HepG2 (cell line): ENCODE data around the gene C19orf73. TPM values are rescaled to one million over a fixed set of nuclear protein-coding genes. Genes with fewer than 3 reads are reported as not detected.

Source experiments
- ATAC-seq: fragments of 200-7000 bp; cut with Tn5 transposase; 3 replicates; pipeline ENCODE4 v1.9.1; 2020; ENCODE audit warnings: mild to moderate bottlenecking, moderate library complexity
- BruUV-seq: library from RNA; stranded (reverse); fragments of 400-500 nt; replicated peaks from 2 replicates; lab custom pipeline; 2021; lab: Mats Ljungman, UMichigan
- CTCF ChIA-PET: fragments of 300-600 bp; formaldehyde crosslinking; extraction: SDS; loops from one replicate; lab custom pipeline; 2021; ENCODE audit warnings: low total read pairs, inconsistent platforms, low intra/inter-chr PET ratio; lab: Yijun Ruan, JAX
- POLR2A ChIA-PET: fragments of 350-600 bp; sonication (Branson Sonifier 250); formaldehyde crosslinking; loops from one replicate; lab custom pipeline; 2020; ENCODE audit warnings: antibody characterized with exemption, inconsistent platforms; lab: Yijun Ruan, JAX
- DNase-seq: peaks from one replicate; pipeline ENCODE4 v3.0.0-alpha.2; 2015; ENCODE audit warnings: low spot score
- FAIRE-seq: peaks from 3 replicates; lab custom pipeline; 2011; peaks lifted over from hg19 to GRCh38; lab: Jason Lieb, UNC
- H2AFZ ChIP-seq: one replicate; pipeline ENCODE4 v1.6.1; 2011; ENCODE audit warnings: low read length, inconsistent platforms
- H3K27ac ChIP-seq: fragments of 300-600 bp; 3 replicates; pipeline ENCODE4 v1.8.0; 2011; ENCODE audit warnings: mixed run types, mild to moderate bottlenecking, mixed read lengths, low read length, inconsistent platforms; ENCODE audit not compliant: insufficient read depth; ENCODE audit errors: extremely low read length
- H3K27me3 ChIP-seq, 2 experiments: fragments of 200-600 bp in 1 of 2; 2 replicates in 1 of 2; 3 replicates in 1 of 2; pipeline versions ENCODE4 v1.6.0 to v1.8.0; 2011; ENCODE audit warnings: low read length in 2 of 2, mild to moderate bottlenecking in 2 of 2, moderate library complexity in 2 of 2, inconsistent platforms in 1 of 2; ENCODE audit not compliant: insufficient read depth in 2 of 2, control insufficient read depth in 1 of 2
- H3K36me3 ChIP-seq, 2 experiments: fragments of 200-600 bp in 1 of 2; replicated peaks in 1 of 2; 2 replicates in 1 of 2; 3 replicates in 1 of 2; pipeline versions ENCODE4 v1.5.1 to v1.8.0; 2011; ENCODE audit warnings: low read length in 2 of 2, inconsistent platforms in 1 of 2; ENCODE audit not compliant: insufficient read depth in 2 of 2, control insufficient read depth in 1 of 2
- H3K4me1 ChIP-seq: 2 replicates; pipeline ENCODE4 v1.5.1; 2012; ENCODE audit warnings: low read length, inconsistent platforms; ENCODE audit not compliant: insufficient read depth
- H3K4me2 ChIP-seq: 2 replicates; pipeline ENCODE4 v1.6.0; 2011; ENCODE audit warnings: low read depth, low read length, inconsistent platforms
- H3K4me3 ChIP-seq, 3 experiments: fragments of 200-600 bp in 1 of 3; sonication (generic), shearing (Covaris generic) in 1 of 3; replicated peaks in 1 of 3; 2 replicates each; pipeline ENCODE4 v1.5.1; 2011 to 2016; ENCODE audit warnings: low read length in 3 of 3, inconsistent platforms in 2 of 3, low read depth in 2 of 3, mild to moderate bottlenecking in 2 of 3, control low read depth in 1 of 3, mixed read lengths in 1 of 3; ENCODE audit not compliant: insufficient read depth in 1 of 3
- H3K79me2 ChIP-seq: one replicate; pipeline ENCODE4 v1.6.1; 2011; ENCODE audit warnings: low read length, inconsistent platforms; ENCODE audit not compliant: insufficient read depth
- H3K9ac ChIP-seq: 2 replicates; pipeline ENCODE4 v1.6.0; 2011; ENCODE audit warnings: mild to moderate bottlenecking, low read depth, low read length, inconsistent platforms; ENCODE audit not compliant: insufficient read depth
- H3K9me3 ChIP-seq: 2 replicates; pipeline ENCODE4 v1.5.1; 2012; ENCODE audit warnings: mild to moderate bottlenecking, low read length
- H4K20me1 ChIP-seq: 2 replicates; pipeline ENCODE4 v1.6.0; 2011; ENCODE audit warnings: inconsistent platforms, mild to moderate bottlenecking, low read length, moderate library complexity; ENCODE audit not compliant: insufficient read depth
- ZNF282 ChIP-seq: fragments of 450-650 bp; IDR thresholded peaks from 2 replicates; pipeline ENCODE4 v1.6.1; 2018; ENCODE audit not compliant: partially characterized antibody
- ZNF296 ChIP-seq: sonication (generic); formaldehyde crosslinking; conservative IDR thresholded peaks from 2 replicates; pipeline ENCODE4 v1.5.0; 2020; ENCODE audit warnings: mild to moderate bottlenecking, missing genetic modification reagents
- WGBS: methylation state at CpG from one replicate; pipeline ENCODE4 v1.1.6; 2017; ENCODE audit warnings: low lambda C conversion rate; 5-methylcytosine and 5-hydroxymethylcytosine counted together
- in situ Hi-C: cut with HindIII; loops from 2 replicates; pipeline ENCODE4 v1.10.0; 2017; ENCODE audit warnings: low pct_unique_long_range_greater_than_20kb; ENCODE audit not compliant: extremely low pct_ligation_motif_present
- intact Hi-C: fragments of 100-400 bp; cut with micrococcal nuclease; formaldehyde crosslinking; loops from one replicate; pipeline ENCODE4 v1.10.0; 2022; ENCODE audit not compliant: unreplicated experiment
- polyA plus RNA-seq, 8 experiments: library from polyadenylated mRNA; depleted of rRNA in 3 of 8; stranded (reverse) in 7 of 8; unstranded in 1 of 8; fragments of >200 nt; fragmentation: Illumina TruSeq in 4 of 8; extraction: Trizol in 4 of 8; gene quantifications; 2 replicates each; pipeline versions ENCODE4 v1.2.1 to v1.2.3, GENCODE V29; 2011 to 2016; ENCODE audit warnings: low read depth in 4 of 8, missing spikeins in 1 of 8, mixed read lengths in 1 of 8; ENCODE audit not compliant: insufficient read depth in 1 of 8
- total RNA-seq, 5 experiments: library from RNA; depleted of rRNA; stranded (reverse); fragments of >200 nt; fragmentation: Illumina TruSeq; extraction: Trizol; gene quantifications; 2 replicates each; pipeline ENCODE4 v1.2.3, GENCODE V29; 2016; ENCODE audit warnings: low read depth in 1 of 5
- TF ChIP-seq, protein P1 (sequence below): sonication (generic); formaldehyde crosslinking; IDR thresholded peaks from 2 replicates; pipeline ENCODE4 v1.5.1; 2020; ENCODE audit warnings: missing genetic modification reagents, mild to moderate bottlenecking, borderline replicate concordance
- TF ChIP-seq, protein P2 (sequence below): sonication (generic); formaldehyde crosslinking; IDR thresholded peaks from 2 replicates; pipeline ENCODE4 v1.8.1; 2022; ENCODE audit warnings: low read depth, mild to moderate bottlenecking, missing genetic modification reagents
- TF ChIP-seq, protein P3 (sequence below): sonication (generic); formaldehyde crosslinking; IDR thresholded peaks from 2 replicates; pipeline ENCODE4 v1.4.0; 2020; ENCODE audit warnings: mild to moderate bottlenecking, missing genetic modification reagents, borderline replicate concordance

The C19orf73 gene
- total and polyA plus RNA-seq, 2 of the 13 experiments (the other 11 are each of a cell fraction or from before 2014, with no cell fraction given), result 1.4 to 1.5 TPM

DNA sequence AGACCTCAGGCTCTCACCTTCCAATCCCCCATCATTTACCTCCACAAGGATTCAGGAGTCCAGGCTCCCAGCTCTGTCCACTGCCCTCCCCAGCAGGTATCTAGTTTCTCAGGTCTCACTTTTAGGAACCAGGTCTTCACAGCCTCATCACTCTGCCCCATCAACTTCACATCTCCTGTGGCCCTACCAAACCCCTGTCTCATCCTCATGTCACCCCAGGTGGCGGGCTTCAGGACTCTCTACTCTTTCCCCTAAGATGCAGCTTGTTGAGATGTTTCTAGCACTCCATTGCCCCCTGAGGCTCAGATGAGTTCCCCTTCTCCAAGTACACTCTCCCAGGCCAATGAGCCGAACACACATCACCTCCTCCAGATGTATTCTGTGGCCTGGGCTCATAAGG is 1.9 kb upstream of the C19orf73 start:
- no peak overlapping the region for H2AFZ ChIP-seq
- in situ Hi-C loops, result no loop called here
- peaks cover 61% of the 10 kb centered on the region for H3K4me1 ChIP-seq
- no peaks in the 10 kb centered on the region for H3K9me3 ChIP-seq
- WGBS, result 93% methylated on average over 2 of the region's 2 CpGs
- no peak overlapping the region for H3K9ac ChIP-seq
- no peak overlapping the region for H3K27ac ChIP-seq
- DNase-seq, result no peak
- TF ChIP-seq, protein P1, sequence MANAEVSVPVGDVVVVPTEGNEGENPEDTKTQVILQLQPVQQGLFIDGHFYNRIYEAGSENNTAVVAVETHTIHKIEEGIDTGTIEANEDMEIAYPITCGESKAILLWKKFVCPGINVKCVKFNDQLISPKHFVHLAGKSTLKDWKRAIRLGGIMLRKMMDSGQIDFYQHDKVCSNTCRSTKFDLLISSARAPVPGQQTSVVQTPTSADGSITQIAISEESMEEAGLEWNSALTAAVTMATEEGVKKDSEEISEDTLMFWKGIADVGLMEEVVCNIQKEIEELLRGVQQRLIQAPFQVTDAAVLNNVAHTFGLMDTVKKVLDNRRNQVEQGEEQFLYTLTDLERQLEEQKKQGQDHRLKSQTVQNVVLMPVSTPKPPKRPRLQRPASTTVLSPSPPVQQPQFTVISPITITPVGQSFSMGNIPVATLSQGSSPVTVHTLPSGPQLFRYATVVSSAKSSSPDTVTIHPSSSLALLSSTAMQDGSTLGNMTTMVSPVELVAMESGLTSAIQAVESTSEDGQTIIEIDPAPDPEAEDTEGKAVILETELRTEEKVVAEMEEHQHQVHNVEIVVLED (CRISPR knock-in tag), result no peak
- TF ChIP-seq ZNF296 (no peak), ZNF282 (no peak)
- TF ChIP-seq, protein P2, sequence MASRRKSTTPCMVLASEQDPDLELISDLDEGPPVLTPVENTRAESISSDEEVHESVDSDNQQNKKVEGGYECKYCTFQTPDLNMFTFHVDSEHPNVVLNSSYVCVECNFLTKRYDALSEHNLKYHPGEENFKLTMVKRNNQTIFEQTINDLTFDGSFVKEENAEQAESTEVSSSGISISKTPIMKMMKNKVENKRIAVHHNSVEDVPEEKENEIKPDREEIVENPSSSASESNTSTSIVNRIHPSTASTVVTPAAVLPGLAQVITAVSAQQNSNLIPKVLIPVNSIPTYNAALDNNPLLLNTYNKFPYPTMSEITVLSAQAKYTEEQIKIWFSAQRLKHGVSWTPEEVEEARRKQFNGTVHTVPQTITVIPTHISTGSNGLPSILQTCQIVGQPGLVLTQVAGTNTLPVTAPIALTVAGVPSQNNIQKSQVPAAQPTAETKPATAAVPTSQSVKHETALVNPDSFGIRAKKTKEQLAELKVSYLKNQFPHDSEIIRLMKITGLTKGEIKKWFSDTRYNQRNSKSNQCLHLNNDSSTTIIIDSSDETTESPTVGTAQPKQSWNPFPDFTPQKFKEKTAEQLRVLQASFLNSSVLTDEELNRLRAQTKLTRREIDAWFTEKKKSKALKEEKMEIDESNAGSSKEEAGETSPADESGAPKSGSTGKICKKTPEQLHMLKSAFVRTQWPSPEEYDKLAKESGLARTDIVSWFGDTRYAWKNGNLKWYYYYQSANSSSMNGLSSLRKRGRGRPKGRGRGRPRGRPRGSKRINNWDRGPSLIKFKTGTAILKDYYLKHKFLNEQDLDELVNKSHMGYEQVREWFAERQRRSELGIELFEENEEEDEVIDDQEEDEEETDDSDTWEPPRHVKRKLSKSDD, result no peak
- TF ChIP-seq, protein P3, sequence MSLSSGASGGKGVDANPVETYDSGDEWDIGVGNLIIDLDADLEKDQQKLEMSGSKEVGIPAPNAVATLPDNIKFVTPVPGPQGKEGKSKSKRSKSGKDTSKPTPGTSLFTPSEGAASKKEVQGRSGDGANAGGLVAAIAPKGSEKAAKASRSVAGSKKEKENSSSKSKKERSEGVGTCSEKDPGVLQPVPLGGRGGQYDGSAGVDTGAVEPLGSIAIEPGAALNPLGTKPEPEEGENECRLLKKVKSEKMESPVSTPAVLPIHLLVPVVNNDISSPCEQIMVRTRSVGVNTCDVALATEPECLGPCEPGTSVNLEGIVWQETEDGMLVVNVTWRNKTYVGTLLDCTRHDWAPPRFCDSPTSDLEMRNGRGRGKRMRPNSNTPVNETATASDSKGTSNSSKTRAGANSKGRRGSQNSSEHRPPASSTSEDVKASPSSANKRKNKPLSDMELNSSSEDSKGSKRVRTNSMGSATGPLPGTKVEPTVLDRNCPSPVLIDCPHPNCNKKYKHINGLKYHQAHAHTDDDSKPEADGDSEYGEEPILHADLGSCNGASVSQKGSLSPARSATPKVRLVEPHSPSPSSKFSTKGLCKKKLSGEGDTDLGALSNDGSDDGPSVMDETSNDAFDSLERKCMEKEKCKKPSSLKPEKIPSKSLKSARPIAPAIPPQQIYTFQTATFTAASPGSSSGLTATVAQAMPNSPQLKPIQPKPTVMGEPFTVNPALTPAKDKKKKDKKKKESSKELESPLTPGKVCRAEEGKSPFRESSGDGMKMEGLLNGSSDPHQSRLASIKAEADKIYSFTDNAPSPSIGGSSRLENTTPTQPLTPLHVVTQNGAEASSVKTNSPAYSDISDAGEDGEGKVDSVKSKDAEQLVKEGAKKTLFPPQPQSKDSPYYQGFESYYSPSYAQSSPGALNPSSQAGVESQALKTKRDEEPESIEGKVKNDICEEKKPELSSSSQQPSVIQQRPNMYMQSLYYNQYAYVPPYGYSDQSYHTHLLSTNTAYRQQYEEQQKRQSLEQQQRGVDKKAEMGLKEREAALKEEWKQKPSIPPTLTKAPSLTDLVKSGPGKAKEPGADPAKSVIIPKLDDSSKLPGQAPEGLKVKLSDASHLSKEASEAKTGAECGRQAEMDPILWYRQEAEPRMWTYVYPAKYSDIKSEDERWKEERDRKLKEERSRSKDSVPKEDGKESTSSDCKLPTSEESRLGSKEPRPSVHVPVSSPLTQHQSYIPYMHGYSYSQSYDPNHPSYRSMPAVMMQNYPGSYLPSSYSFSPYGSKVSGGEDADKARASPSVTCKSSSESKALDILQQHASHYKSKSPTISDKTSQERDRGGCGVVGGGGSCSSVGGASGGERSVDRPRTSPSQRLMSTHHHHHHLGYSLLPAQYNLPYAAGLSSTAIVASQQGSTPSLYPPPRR (CRISPR knock-in tag), result no peak
- TF ChIP-seq, all 625 proteins: peak for 0
- Histone ChIP-seq H3K27me3 (peaks cover 0 to 7% of the 10 kb centered on the region in 2 experiments; a peak in 1 of 5 replicates), H3K4me2 (no peak overlapping the region), H3K4me3 (no peak overlapping the region), H3K79me2 (peaks cover 4% of the 10 kb centered on the region), H4K20me1 (no peaks in the 10 kb centered on the region), H3K36me3 (no peaks in the 10 kb centered on the region)
- no peak for ATAC-seq
- POLR2A ChIA-PET, result no interaction called here
- FAIRE-seq, result no peak
- intact Hi-C loops, result no loop called here
- CTCF ChIA-PET, result no interaction called here
- BruUV-seq, result no TSS peak
